Gastrocnemius medialis (tissue), 4 donors: ENCODE results near the gene KDM4B. TPM values are rescaled to one million over a fixed set of nuclear protein-coding genes. Genes with fewer than 3 reads are reported as not detected.

ENCODE experiments used
- ATAC-seq, 2 donors: fragments of 150-250 bp; one replicate each; pipeline ENCODE4 v1.9.1; 2016
- DNase-seq, 2 donors: peaks; one replicate each; pipeline ENCODE4 v3.0.0-alpha.2; 2019
- H3K27ac ChIP-seq, 4 donors: fragments of 200-600 bp; sonication (generic); 1 replicate in 1 of 4; 2 replicates in 3 of 4; pipeline ENCODE4 v1.5.1; 2016 to 2018; ENCODE audit warnings: mild to moderate bottlenecking in 2 of 4, moderate library complexity in 1 of 4
- H3K27me3 ChIP-seq, 3 donors: fragments of 200-600 bp; sonication (generic) in 2 of 3; 1 replicate in 1 of 3; 2 replicates in 2 of 3; pipeline versions ENCODE4 v1.5.1 to v1.6.0; 2016 to 2019; ENCODE audit warnings: mild to moderate bottlenecking in 1 of 3, moderate library complexity in 1 of 3
- H3K36me3 ChIP-seq, 2 donors: fragments of 200-600 bp; sonication (generic) in 1 of 2; one replicate each; pipeline ENCODE4 v1.5.1; 2017 to 2018
- H3K4me1 ChIP-seq, 2 donors: fragments of 200-600 bp; sonication (generic) in 1 of 2; one replicate each; pipeline ENCODE4 v1.5.1; 2016 to 2017; ENCODE audit warnings: mild to moderate bottlenecking in 2 of 2
- H3K4me3 ChIP-seq, 4 donors: fragments of 200-600 bp; sonication (generic) in 3 of 4; 1 replicate in 1 of 4; 2 replicates in 3 of 4; pipeline ENCODE4 v1.5.1; 2016 to 2019; ENCODE audit warnings: mild to moderate bottlenecking in 2 of 4
- H3K9me3 ChIP-seq, 3 donors: fragments of 200-600 bp; sonication (generic) in 2 of 3; 1 replicate in 1 of 3; 2 replicates in 2 of 3; pipeline ENCODE4 v1.5.1; 2016 to 2019
- CTCF ChIP-seq, 5 experiments: fragments of 450-650 bp in 3 of 5; fragments of 200-600 bp in 2 of 5; sonication (generic) in 2 of 5; IDR thresholded peaks in 4 of 5; conservative IDR thresholded peaks in 1 of 5; 1 replicate in 4 of 5; 2 replicates in 1 of 5; pipeline ENCODE4 v1.5.1; 2016 to 2019; ENCODE audit warnings: antibody characterized with exemption in 5 of 5, mild to moderate bottlenecking in 3 of 5, moderate library complexity in 3 of 5
- POLR2A ChIP-seq, 2 donors: fragments of 450-650 bp; IDR thresholded peaks; one replicate each; pipeline ENCODE4 v1.6.1; 2017; ENCODE audit warnings: antibody characterized with exemption in 2 of 2, mild to moderate bottlenecking in 2 of 2, moderate library complexity in 2 of 2
- in situ Hi-C, 4 donors: fragments of 200-750 bp; cut with MboI; loops; one replicate each; pipeline versions ENCODE4 v1.15.0 to v1.8.0; 2017; ENCODE audit warnings: low sequenced_read_pairs in 4 of 4
- intact Hi-C: fragments of 100-400 bp; cut with DNase I; formaldehyde crosslinking; loops from one replicate; pipeline ENCODE4 v1.15.1; 2023; ENCODE audit warnings: low total_unique reads
- total RNA-seq, 4 donors: library from RNA; depleted of rRNA; stranded (reverse); fragments of >200 nt; gene quantifications; one replicate each; pipeline versions ENCODE4 v1.1.0 to v1.2.3, GENCODE V29; 2016

KDM4B gene
- total RNA-seq, 4 donors from 2014 or later = 40.9 to 61.4 (median 46.4) TPM

GRCh38 chr19:5095568-5095850 is 126.6 kb downstream of the KDM4B start:
- H3K4me3 ChIP-seq = no peak overlapping the region
- peak overlapping the region; percentile 7 to 72 (median 44) for H3K27ac ChIP-seq
- no peak for ATAC-seq
- H3K36me3 ChIP-seq = peaks cover 0 to 12% of the 10 kb centered on the region in 2 donors
- in situ Hi-C loops (no loop called here), intact Hi-C loops (no loop called here)
- H3K4me1 ChIP-seq = peaks cover 36 to 37% of the 10 kb centered on the region in 2 donors
- TF ChIP-seq POLR2A (IDR thresholded peaks at IDR 0.05) = no peak
- TF ChIP-seq CTCF (IDR thresholded peaks at IDR 0.05 in 4 of 5, conservative IDR thresholded peaks at IDR 0.05 in 1 of 5) = no peak
- H3K27me3 ChIP-seq = no peaks in the 10 kb centered on the region
- DNase-seq = no peak
- H3K9me3 ChIP-seq = peaks cover 0 to 7% (median 6%) of the 10 kb centered on the region in 3 donors

- peaks cover 0 to 12% of the 10 kb centered on the region in 2 donors for H3K36me3 ChIP-seq
- TF ChIP-seq CTCF (IDR thresholded peaks at IDR 0.05 in 4 of 5, conservative IDR thresholded peaks at IDR 0.05 in 1 of 5) = no peak
- TF ChIP-seq POLR2A (IDR thresholded peaks at IDR 0.05) = no peak
These were observed 127.6 kb downstream of the KDM4B start for GRCh38 chr19:5096536-5096935.

GRCh38 chr19:5097331-5097930 is 128.5 kb downstream of the KDM4B start:
- Histone ChIP-seq H3K9me3 (peaks cover 0 to 7% (median 6%) of the 10 kb centered on the region in 3 donors), H3K4me1 (peaks cover 20 to 22% of the 10 kb centered on the region in 2 donors), H3K36me3 (peaks cover 0 to 12% of the 10 kb centered on the region in 2 donors), H3K4me3 (no peak overlapping the region), H3K27ac (no peak overlapping the region), H3K27me3 (no peaks in the 10 kb centered on the region)
- in situ Hi-C loops = no loop called here
- DNase-seq = no peak
- no peak for TF ChIP-seq POLR2A (IDR thresholded peaks at IDR 0.05)
- no peak for TF ChIP-seq CTCF (IDR thresholded peaks at IDR 0.05 in 4 of 5, conservative IDR thresholded peaks at IDR 0.05 in 1 of 5)
- intact Hi-C loops = no loop called here
- no peak for ATAC-seq

More at GRCh38 chr19:5096536-5096935, 127.6 kb downstream of the KDM4B start:
- no peak overlapping the region for H3K27ac ChIP-seq
- no peak for ATAC-seq
- H3K27me3 ChIP-seq = no peaks in the 10 kb centered on the region
- intact Hi-C loops = no loop called here
- DNase-seq = no peak
- H3K9me3 ChIP-seq = peaks cover 0 to 7% (median 6%) of the 10 kb centered on the region in 3 donors
- H3K4me3 ChIP-seq = no peak overlapping the region
- in situ Hi-C loops = no loop called here
- H3K4me1 ChIP-seq = peaks cover 26 to 27% of the 10 kb centered on the region in 2 donors

- DNase-seq = no peak
- ATAC-seq = no peak
- H3K4me3 ChIP-seq = no peak overlapping the region
- H3K36me3 ChIP-seq = peaks cover 0 to 12% of the 10 kb centered on the region in 2 donors
- H3K4me1 ChIP-seq = peaks cover 20 to 22% of the 10 kb centered on the region in 2 donors
- no peaks in the 10 kb centered on the region for H3K27me3 ChIP-seq
- peaks cover 0 to 7% (median 6%) of the 10 kb centered on the region in 3 donors for H3K9me3 ChIP-seq
- TF ChIP-seq POLR2A (IDR thresholded peaks at IDR 0.05) (no peak), CTCF (IDR thresholded peaks at IDR 0.05 in 4 of 5, conservative IDR thresholded peaks at IDR 0.05 in 1 of 5) (no peak)
- no peak overlapping the region for H3K27ac ChIP-seq
- intact Hi-C loops (no loop called here), in situ Hi-C loops (no loop called here)
These were observed 129.2 kb downstream of the KDM4B start for GRCh38 chr19:5097959-5098623.
